Endothelial cell of umbilical vein (primary cell): Measurements from ENCODE around the gene LRRC10B. TPM values are rescaled to one million over a fixed set of nuclear protein-coding genes. Genes with fewer than 3 reads are reported as not detected.

ENCODE experiments used
- BruUV-seq: library from RNA; stranded (reverse); fragments of 400-500 nt; replicated peaks from 2 replicates; lab custom pipeline; 2021; lab: Mats Ljungman, UMichigan
- CTCF ChIA-PET: fragments of 300-600, 350-600 bp; sonication (Branson Sonifier 250); formaldehyde crosslinking; loops from one replicate; lab custom pipeline; 2021; ENCODE audit warnings: antibody characterized with exemption, inconsistent platforms; lab: Charles Lee
- POLR2A ChIA-PET: fragments of 300-600, 350-600 bp; sonication (Branson Sonifier 250); formaldehyde crosslinking; loops from one replicate; lab custom pipeline; 2021; ENCODE audit warnings: antibody characterized with exemption, inconsistent platforms; lab: Charles Lee
- DNase-seq: peaks from one replicate; pipeline ENCODE4 v3.0.0-alpha.2; 2011; ENCODE audit warnings: low read depth, low spot score
- FAIRE-seq: peaks from 2 replicates; lab custom pipeline; 2011; peaks lifted over from hg19 to GRCh38; lab: Jason Lieb, UNC
- H2AFZ ChIP-seq: 2 replicates; pipeline ENCODE4 v1.6.0; 2012; ENCODE audit warnings: low read depth, low read length, control low read depth, inconsistent platforms
- H3K27ac ChIP-seq: 2 replicates; pipeline ENCODE4 v1.5.1; 2011; ENCODE audit warnings: low read depth, mild to moderate bottlenecking, control low read depth, low read length, moderate library complexity; ENCODE audit not compliant: insufficient read depth
- H3K27me3 ChIP-seq, 2 experiments: 2 replicates each; pipeline versions ENCODE4 v1.6.0 to v1.6.1; 2011; ENCODE audit warnings: low read length in 2 of 2, mixed read lengths in 1 of 2; ENCODE audit not compliant: control insufficient read depth in 2 of 2, insufficient read depth in 2 of 2
- H3K36me3 ChIP-seq, 2 experiments: 2 replicates in 1 of 2; 3 replicates in 1 of 2; pipeline ENCODE4 v1.5.1; 2011; ENCODE audit warnings: low read length in 2 of 2, mild to moderate bottlenecking in 1 of 2, moderate library complexity in 1 of 2; ENCODE audit not compliant: control insufficient read depth in 2 of 2, insufficient read depth in 2 of 2; ENCODE audit errors: extremely low read depth in 1 of 2
- H3K4me1 ChIP-seq: 3 replicates; pipeline ENCODE4 v1.5.1; 2011; ENCODE audit warnings: mild to moderate bottlenecking, low read length; ENCODE audit not compliant: control insufficient read depth, insufficient read depth; ENCODE audit errors: extremely low read depth
- H3K4me2 ChIP-seq: 2 replicates; pipeline ENCODE4 v1.6.1; 2011; ENCODE audit warnings: low read length, control low read depth, mixed read lengths; ENCODE audit not compliant: insufficient read depth
- H3K4me3 ChIP-seq, 3 experiments: fragments of 200-600 bp in 1 of 3; sonication (generic), shearing (Covaris generic) in 1 of 3; replicated peaks in 1 of 3; 2 replicates each; pipeline ENCODE4 v1.5.1; 2011 to 2016; ENCODE audit warnings: control low read depth in 3 of 3, low read length in 3 of 3, mild to moderate bottlenecking in 2 of 3, inconsistent platforms in 1 of 3, low read depth in 1 of 3, moderate library complexity in 1 of 3; ENCODE audit not compliant: insufficient read depth in 1 of 3
- H3K79me2 ChIP-seq: 2 replicates; pipeline ENCODE4 v1.6.0; 2012; ENCODE audit warnings: low read length, inconsistent platforms; ENCODE audit not compliant: control insufficient read depth, insufficient read depth
- H3K9ac ChIP-seq: replicated peaks from 2 replicates; pipeline ENCODE3; 2011; ENCODE audit warnings: low read length, control low read depth; ENCODE audit not compliant: insufficient read depth; ENCODE audit errors: extremely low read depth
- H3K9me1 ChIP-seq: replicated peaks from 3 replicates; pipeline ENCODE4 v1.6.0; 2011; ENCODE audit warnings: mild to moderate bottlenecking, low read length; ENCODE audit not compliant: control insufficient read depth, insufficient read depth; ENCODE audit errors: extremely low read depth
- H3K9me3 ChIP-seq: replicated peaks from 2 replicates; pipeline ENCODE4 v1.5.1; 2012; ENCODE audit warnings: low read length, inconsistent platforms; ENCODE audit not compliant: control insufficient read depth, insufficient read depth
- H4K20me1 ChIP-seq: replicated peaks from 2 replicates; pipeline ENCODE3; 2011; ENCODE audit warnings: mild to moderate bottlenecking, low read length; ENCODE audit not compliant: control insufficient read depth, insufficient read depth; ENCODE audit errors: extremely low read depth
- CTCF ChIP-seq, 2 donors: IDR thresholded peaks; 1 replicate in 1 of 2; 2 replicates in 1 of 2; pipeline ENCODE4 v1.5.1; 2011; ENCODE audit warnings: low read length in 2 of 2, mild to moderate bottlenecking in 2 of 2, moderate library complexity in 2 of 2, control low read depth in 1 of 2, inconsistent platforms in 1 of 2, low read depth in 1 of 2; ENCODE audit not compliant: insufficient read depth in 1 of 2; ENCODE audit errors: extremely low read depth in 1 of 2
- EZH2 ChIP-seq: IDR thresholded peaks from 2 replicates; pipeline ENCODE4 v1.6.1; 2012; ENCODE audit warnings: borderline replicate concordance, low read depth, mild to moderate bottlenecking, moderate library complexity, low read length, inconsistent platforms; ENCODE audit not compliant: severe bottlenecking
- FOS ChIP-seq: IDR thresholded peaks from 2 replicates; pipeline ENCODE4 v1.6.1; 2011; ENCODE audit warnings: mild to moderate bottlenecking, low read length, moderate library complexity, borderline replicate concordance; ENCODE audit not compliant: insufficient read depth
- GATA2 ChIP-seq: IDR thresholded peaks from 2 replicates; pipeline ENCODE4 v1.7.0; 2011; ENCODE audit warnings: low read depth, mild to moderate bottlenecking, moderate library complexity, mixed read lengths, low read length; ENCODE audit not compliant: insufficient read length, insufficient read depth
- JUN ChIP-seq: IDR thresholded peaks from 2 replicates; pipeline ENCODE4 v1.6.1; 2011; ENCODE audit warnings: borderline replicate concordance, low read depth; ENCODE audit not compliant: insufficient read length, insufficient read depth
- MAX ChIP-seq: IDR thresholded peaks from 2 replicates; pipeline ENCODE4 v1.6.1; 2011; ENCODE audit not compliant: insufficient read depth, insufficient read length
- MYC ChIP-seq: IDR thresholded peaks from one replicate; pipeline ENCODE4 v1.6.1; 2011; ENCODE audit warnings: mild to moderate bottlenecking, low read depth, low read length
- POLR2A ChIP-seq: IDR thresholded peaks from 2 replicates; pipeline ENCODE4 v1.6.1; 2012; ENCODE audit warnings: low read depth, mild to moderate bottlenecking, control low read depth, low read length
- POLR2AphosphoS5 ChIP-seq: IDR thresholded peaks from 2 replicates; pipeline ENCODE4 v1.6.1; 2012; ENCODE audit warnings: low read depth, mild to moderate bottlenecking, control low read depth, low read length, moderate library complexity; ENCODE audit not compliant: insufficient read depth
- dilution Hi-C: fragments of 300-500 bp; cut with MboI; formaldehyde crosslinking; loops from one replicate; pipeline ENCODE4 v1.15.0; 2019; ENCODE audit warnings: low sequenced_read_pairs; ENCODE audit not compliant: extremely low pct_ligation_motif_present
- intact Hi-C: fragments of 100-400 bp; cut with micrococcal nuclease; formaldehyde crosslinking; loops from one replicate; pipeline ENCODE4 v1.10.0; 2022
- polyA plus RNA-seq, 4 experiments: library from polyadenylated mRNA; depleted of rRNA in 3 of 4; stranded (reverse) in 3 of 4; unstranded in 1 of 4; fragments of >200 nt; gene quantifications; 2 replicates each; pipeline versions ENCODE4 v1.2.1 to v1.2.3, GENCODE V29; 2011 to 2012; ENCODE audit warnings: missing spikeins in 1 of 4
- total RNA-seq: library from RNA; stranded (reverse); gene quantifications from 2 replicates; pipeline ENCODE4 v1.2.3, GENCODE V29; 2021

Gene LRRC10B
- total and polyA plus RNA-seq, 2 donors (not counting 3 experiments of a cell fraction or from before 2014, with no cell fraction given): not detected

GRCh38 chr11:61542705-61543104 lies 34.2 kb downstream of the LRRC10B start:
- no peak overlapping the region for H3K4me2 ChIP-seq
- no peak overlapping the region for H2AFZ ChIP-seq
- dilution Hi-C loops: no loop called here
- no peak overlapping the region for H3K4me3 ChIP-seq
- intact Hi-C loops: no loop called here
- TF ChIP-seq JUN: no peak
- no peak for TF ChIP-seq FOS
- no peak for TF ChIP-seq POLR2AphosphoS5
- no peak for TF ChIP-seq EZH2
- no peak for TF ChIP-seq MAX
- no peaks in the 10 kb centered on the region for H3K36me3 ChIP-seq
- DNase-seq: no peak
- no peak for FAIRE-seq
- H3K27me3 ChIP-seq: no peaks in the 10 kb centered on the region
- H3K79me2 ChIP-seq: no peaks in the 10 kb centered on the region
- no peaks in the 10 kb centered on the region for H4K20me1 ChIP-seq
- no TSS peak for BruUV-seq
- no peaks in the 10 kb centered on the region for H3K9me3 ChIP-seq
- no peak overlapping the region for H3K9ac ChIP-seq
- H3K9me1 ChIP-seq: no peaks in the 10 kb centered on the region
- H3K27ac ChIP-seq: no peak overlapping the region
- H3K4me1 ChIP-seq: no peaks in the 10 kb centered on the region
- CTCF ChIA-PET: interaction anchor here (1.3 to 1.8 kb wide), 3 partner anchors 11 to 97 kb away, joined by 4 to 5 read pairs (median 4); no protein-coding TSS in a partner anchor
- POLR2A ChIA-PET: no interaction called here

GRCh38 chr11:61543606-61544306 lies 35.2 kb downstream of the LRRC10B start:
- H3K27me3 ChIP-seq: no peaks in the 10 kb centered on the region
- no TSS peak for BruUV-seq
- no peak for TF ChIP-seq GATA2
- TF ChIP-seq MYC: no peak
- no peak for TF ChIP-seq POLR2AphosphoS5
- no peak for TF ChIP-seq CTCF (IDR thresholded peaks at IDR 0.05; ENCODE audit: extremely low read depth in 1 of 2, insufficient read depth in 1 of 2, low read depth in 1 of 2, low read length in 2 of 2)
- no peak for TF ChIP-seq FOS
- no peak for TF ChIP-seq MAX
- no peak for TF ChIP-seq EZH2
- no peak for TF ChIP-seq JUN
- TF ChIP-seq POLR2A: no peak
- CTCF ChIA-PET: interaction anchor here (1.3 to 1.6 kb wide), 2 partner anchors 27 to 98 kb away, joined by 3 to 4 read pairs; no protein-coding TSS in a partner anchor
- POLR2A ChIA-PET: no interaction called here
- H3K9me1 ChIP-seq: no peaks in the 10 kb centered on the region
- no peak overlapping the region for H2AFZ ChIP-seq
- H3K9ac ChIP-seq: no peak overlapping the region
- dilution Hi-C loops (no loop called here), intact Hi-C loops (no loop called here)
- no peak overlapping the region for H3K27ac ChIP-seq
- FAIRE-seq (no peak), DNase-seq (no peak)
- H3K36me3 ChIP-seq: no peaks in the 10 kb centered on the region
- H3K9me3 ChIP-seq: no peaks in the 10 kb centered on the region
- no peaks in the 10 kb centered on the region for H4K20me1 ChIP-seq
- H3K4me2 ChIP-seq: no peak overlapping the region
- no peak overlapping the region for H3K4me3 ChIP-seq
- H3K4me1 ChIP-seq: no peaks in the 10 kb centered on the region
- no peaks in the 10 kb centered on the region for H3K79me2 ChIP-seq
